ENCODE data around the gene MPC1.

MPC1 gene

GRCh38 chr6:166382933-166383801 is at the start of gene MPC1:
TSS of gene MPC1 (minus strand) at chr6:166382940. CDS start at chr6:166382876, 64 bp downstream.
- Histone ChIP-seq H3K27ac (peak within 1 kb of the TSS; percentile 66 to 94 (median 89)), H3K4me3 (peak within 1 kb of the TSS; percentile 74 to 99 (median 88))

GRCh38 chr6:166430269-166430668 is 47.5 kb upstream of the MPC1 start:
- no peak overlapping the region for H3K4me3 ChIP-seq
- H3K27ac ChIP-seq: no peak overlapping the region

GRCh38 chr6:166424431-166424830 is 41.7 kb upstream of the MPC1 start:
- Histone ChIP-seq H3K27ac (no peak overlapping the region), H3K4me3 (no peak overlapping the region)

GRCh38 chr6:166423781-166424180 is 41.0 kb upstream of the MPC1 start:
- Histone ChIP-seq H3K4me3 (no peak overlapping the region), H3K27ac (no peak overlapping the region)

GRCh38 chr6:166423051-166423745 is 40.5 kb upstream of the MPC1 start:
- no peak overlapping the region for H3K4me3 ChIP-seq

GRCh38 chr6:166422201-166422940 is 39.6 kb upstream of the MPC1 start:
- H3K27ac ChIP-seq: no peak overlapping the region
- H3K4me3 ChIP-seq: no peak overlapping the region

More at GRCh38 chr6:166423051-166423745, 40.5 kb upstream of the MPC1 start:
- H3K27ac ChIP-seq: no peak overlapping the region

GRCh38 chr6:166420351-166420750 is 37.6 kb upstream of the MPC1 start:
- peak overlapping the region in 5 of 21 experiments; percentile 22 to 79 (median 68) for H3K27ac ChIP-seq
- no peak overlapping the region for H3K4me3 ChIP-seq

- H3K27ac ChIP-seq: peak overlapping the region in 8 of 21 experiments; percentile 1 to 79 (median 64)
- no peak overlapping the region for H3K4me3 ChIP-seq
Observed at GRCh38 chr6:166419717-166420116, 37.0 kb upstream of the MPC1 start.

GRCh38 chr6:166419286-166419685 is 36.5 kb upstream of the MPC1 start:
- no peak overlapping the region for H3K4me3 ChIP-seq
- peak overlapping the region in 7 of 21 experiments; percentile 1 to 79 (median 68) for H3K27ac ChIP-seq

GRCh38 chr6:166418691-166419143 is 36.0 kb upstream of the MPC1 start:
- Histone ChIP-seq H3K4me3 (no peak overlapping the region), H3K27ac (peak overlapping the region in 6 of 21 experiments; percentile 1 to 79 (median 73))

GRCh38 chr6:166417285-166417691 is 34.5 kb upstream of the MPC1 start:
- Histone ChIP-seq H3K27ac (peak overlapping the region in 7 of 21 experiments; percentile 22 to 79 (median 71)), H3K4me3 (no peak overlapping the region)

- no peak overlapping the region for H3K4me3 ChIP-seq
- H3K27ac ChIP-seq: peak overlapping the region in 7 of 21 experiments; percentile 16 to 88 (median 77)
Observed at GRCh38 chr6:166415833-166416347, 33.1 kb upstream of the MPC1 start.

GRCh38 chr6:166415306-166415705 is 32.6 kb upstream of the MPC1 start:
- Histone ChIP-seq H3K27ac (peak overlapping the region in 9 of 21 experiments; percentile 5 to 88 (median 68)), H3K4me3 (no peak overlapping the region)

GRCh38 chr6:166413491-166413951 is 30.8 kb upstream of the MPC1 start:
- Histone ChIP-seq H3K27ac (peak overlapping the region in 2 of 21 experiments; percentile 6 to 88), H3K4me3 (no peak overlapping the region)

GRCh38 chr6:166412911-166413384 is 30.2 kb upstream of the MPC1 start:
- Histone ChIP-seq H3K27ac (peak overlapping the region in 2 of 21 experiments; percentile 6 to 88), H3K4me3 (no peak overlapping the region)

- H3K4me3 ChIP-seq: no peak overlapping the region
- H3K27ac ChIP-seq: peak overlapping the region in 6 of 21 experiments; percentile 48 to 83 (median 64)
Observed at GRCh38 chr6:166412156-166412910, 29.6 kb upstream of the MPC1 start.

- no peak overlapping the region for H3K4me3 ChIP-seq
- peak overlapping the region in 6 of 21 experiments; percentile 48 to 83 (median 64) for H3K27ac ChIP-seq
Observed at GRCh38 chr6:166411721-166412151, 29.0 kb upstream of the MPC1 start.

- Histone ChIP-seq H3K4me3 (no peak overlapping the region), H3K27ac (peak overlapping the region in 5 of 21 experiments; percentile 48 to 83 (median 69))
Observed at GRCh38 chr6:166411271-166411670, 28.5 kb upstream of the MPC1 start.
